ENCODE measurements around the gene CA10.

CA10 gene

DNA sequence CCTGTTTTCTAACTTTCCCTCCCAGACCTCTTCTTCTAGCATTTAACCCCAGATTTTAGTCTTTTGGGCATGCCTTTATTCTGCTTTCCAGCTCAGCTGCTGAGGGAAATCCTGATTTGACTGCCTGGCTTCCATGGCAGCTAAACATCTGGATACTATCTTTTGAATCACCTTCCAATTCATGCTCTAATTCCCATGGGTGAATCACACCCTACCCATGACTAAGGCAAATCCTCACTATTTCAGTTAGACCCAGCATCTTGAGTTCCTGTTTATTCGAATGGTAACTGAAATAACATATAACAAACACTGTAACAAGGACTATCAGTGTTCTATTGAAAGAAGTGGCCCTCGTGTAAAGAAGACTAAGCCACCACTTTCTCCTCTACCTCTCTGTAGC, 29.8 kb downstream of the CA10 start:
- H3K36me3 ChIP-seq (ENCODE audit: control insufficient read depth, insufficient read depth, low read length) = no peaks in the 10 kb centered on the region
- TF ChIP-seq, protein P1, sequence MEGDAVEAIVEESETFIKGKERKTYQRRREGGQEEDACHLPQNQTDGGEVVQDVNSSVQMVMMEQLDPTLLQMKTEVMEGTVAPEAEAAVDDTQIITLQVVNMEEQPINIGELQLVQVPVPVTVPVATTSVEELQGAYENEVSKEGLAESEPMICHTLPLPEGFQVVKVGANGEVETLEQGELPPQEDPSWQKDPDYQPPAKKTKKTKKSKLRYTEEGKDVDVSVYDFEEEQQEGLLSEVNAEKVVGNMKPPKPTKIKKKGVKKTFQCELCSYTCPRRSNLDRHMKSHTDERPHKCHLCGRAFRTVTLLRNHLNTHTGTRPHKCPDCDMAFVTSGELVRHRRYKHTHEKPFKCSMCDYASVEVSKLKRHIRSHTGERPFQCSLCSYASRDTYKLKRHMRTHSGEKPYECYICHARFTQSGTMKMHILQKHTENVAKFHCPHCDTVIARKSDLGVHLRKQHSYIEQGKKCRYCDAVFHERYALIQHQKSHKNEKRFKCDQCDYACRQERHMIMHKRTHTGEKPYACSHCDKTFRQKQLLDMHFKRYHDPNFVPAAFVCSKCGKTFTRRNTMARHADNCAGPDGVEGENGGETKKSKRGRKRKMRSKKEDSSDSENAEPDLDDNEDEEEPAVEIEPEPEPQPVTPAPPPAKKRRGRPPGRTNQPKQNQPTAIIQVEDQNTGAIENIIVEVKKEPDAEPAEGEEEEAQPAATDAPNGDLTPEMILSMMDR (IDR thresholded peaks at IDR 0.05; ENCODE audit: insufficient read depth, low read length, poor library complexity, severe bottlenecking) = no peak
- DNase-seq (ENCODE audit: extremely low read depth, insufficient read length) = no peak
- H3K4me3 ChIP-seq (replicated peaks; ENCODE audit: low read depth, low read length) = no peak overlapping the region
- no peaks in the 10 kb centered on the region for H3K27me3 ChIP-seq (replicated peaks; ENCODE audit: control insufficient read depth, insufficient read depth, low read length)

DNA sequence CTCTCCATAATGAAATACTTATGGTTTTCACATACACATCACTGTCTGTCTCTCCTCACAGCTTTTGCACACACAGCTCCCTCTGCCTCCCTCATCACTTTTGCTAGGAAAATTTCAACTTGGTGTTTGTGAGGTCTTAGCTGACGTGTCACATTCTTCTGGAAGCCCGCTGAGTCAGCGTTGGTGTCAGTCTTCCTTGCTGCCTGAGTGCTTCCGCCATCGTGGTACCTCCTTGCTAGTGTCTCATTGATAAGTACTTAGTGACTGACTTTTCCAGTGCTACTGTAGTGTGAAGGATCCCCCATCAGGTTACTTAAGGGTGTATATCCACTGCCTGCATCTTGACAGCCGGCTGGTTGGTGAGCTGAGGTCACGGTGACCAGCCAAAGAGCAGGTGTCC, 33.5 kb downstream of the CA10 start:
- Histone ChIP-seq H3K27me3 (replicated peaks; ENCODE audit: control insufficient read depth, insufficient read depth, low read length) (no peaks in the 10 kb centered on the region), H3K4me3 (replicated peaks; ENCODE audit: low read depth, low read length) (no peak overlapping the region), H3K36me3 (ENCODE audit: control insufficient read depth, insufficient read depth, low read length) (no peaks in the 10 kb centered on the region)
- DNase-seq (ENCODE audit: extremely low read depth, insufficient read length) = no peak
- TF ChIP-seq, protein P1 (IDR thresholded peaks at IDR 0.05; ENCODE audit: insufficient read depth, low read length, poor library complexity, severe bottlenecking) = no peak

DNA sequence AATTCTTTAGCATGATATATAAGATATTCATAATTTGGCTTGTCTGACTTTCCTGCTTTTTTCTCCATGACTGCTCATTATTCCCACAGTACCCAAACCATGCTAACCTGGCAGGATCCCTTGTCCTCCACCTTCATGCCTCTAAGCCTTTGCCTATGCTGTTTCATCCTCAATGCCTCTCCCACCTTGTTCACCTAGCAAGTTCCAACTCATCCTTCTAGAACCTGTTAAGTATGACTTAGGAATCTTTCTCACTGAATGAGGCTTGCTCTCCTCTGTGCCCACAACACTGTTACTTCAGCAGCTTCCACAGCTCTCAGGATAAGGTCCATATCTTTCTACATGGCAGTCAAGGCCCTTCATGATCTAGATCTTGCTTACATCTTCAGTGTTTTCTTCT, 34.0 kb downstream of the CA10 start:
- TF ChIP-seq, protein P1 (IDR thresholded peaks at IDR 0.05; ENCODE audit: insufficient read depth, low read length, poor library complexity, severe bottlenecking) = no peak
- no peak for DNase-seq (ENCODE audit: extremely low read depth, insufficient read length)
- Histone ChIP-seq H3K36me3 (ENCODE audit: control insufficient read depth, insufficient read depth, low read length) (no peaks in the 10 kb centered on the region), H3K27me3 (replicated peaks; ENCODE audit: control insufficient read depth, insufficient read depth, low read length) (no peaks in the 10 kb centered on the region), H3K4me3 (replicated peaks; ENCODE audit: low read depth, low read length) (no peak overlapping the region)

DNA sequence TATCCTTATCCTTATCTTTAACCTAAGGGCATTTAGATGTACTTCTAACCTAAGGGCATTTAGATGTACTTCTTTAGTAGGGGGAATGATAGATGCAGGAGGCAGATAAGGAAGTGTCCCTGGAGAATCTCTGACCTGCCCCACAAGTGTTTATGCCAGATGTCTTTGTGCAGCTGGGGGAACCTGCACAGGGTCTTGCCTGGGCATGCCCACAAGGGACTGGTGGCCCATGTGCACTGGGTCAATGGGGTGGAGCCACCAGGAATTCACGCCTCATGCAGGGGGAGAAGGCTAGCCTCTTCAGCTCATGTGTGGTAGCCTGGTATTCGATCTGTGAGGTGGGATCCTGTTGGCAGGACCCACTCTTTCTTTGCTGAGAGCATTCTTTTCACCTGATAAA, 38.0 kb downstream of the CA10 start:
- DNase-seq (ENCODE audit: extremely low read depth, insufficient read length) = no peak
- TF ChIP-seq, protein P1 (IDR thresholded peaks at IDR 0.05; ENCODE audit: insufficient read depth, low read length, poor library complexity, severe bottlenecking) = no peak
- Histone ChIP-seq H3K27me3 (replicated peaks; ENCODE audit: control insufficient read depth, insufficient read depth, low read length) (no peaks in the 10 kb centered on the region), H3K4me3 (replicated peaks; ENCODE audit: low read depth, low read length) (no peak overlapping the region), H3K36me3 (ENCODE audit: control insufficient read depth, insufficient read depth, low read length) (no peaks in the 10 kb centered on the region)

DNA sequence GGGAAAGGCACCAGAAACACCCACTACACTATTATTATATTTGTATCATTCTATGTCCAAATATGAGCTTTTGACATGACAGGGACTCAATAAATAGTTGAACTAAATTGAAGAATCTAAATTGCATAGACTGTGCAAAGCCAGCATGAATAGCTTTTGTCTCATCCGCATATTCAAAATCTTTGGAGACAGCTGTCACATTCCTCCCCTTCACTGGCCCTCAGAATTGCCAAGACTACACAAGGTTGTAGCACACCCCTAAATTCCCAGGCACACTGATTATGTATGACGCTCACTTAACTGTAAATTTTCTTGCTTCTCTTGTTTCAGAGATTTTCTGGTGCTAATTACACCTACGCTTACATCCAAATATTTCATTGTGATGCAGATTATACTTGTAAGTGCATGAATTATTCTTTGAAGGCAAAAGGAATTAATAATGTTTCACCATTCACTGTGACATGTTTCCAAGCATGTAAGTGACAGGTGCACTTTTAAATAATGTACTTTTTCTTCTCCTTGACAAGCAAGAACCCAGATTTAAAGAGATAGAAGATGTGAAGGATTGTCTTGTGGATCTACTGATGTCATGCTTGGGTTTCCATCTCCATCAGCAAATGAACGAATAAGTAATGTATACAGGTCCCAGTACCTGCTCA, 47.5 kb downstream of the CA10 start:
- no peak overlapping the region for H3K4me3 ChIP-seq (replicated peaks; ENCODE audit: low read depth, low read length)

More for the DNA sequence above, 47.5 kb downstream of the CA10 start:
- TF ChIP-seq, protein P1 (IDR thresholded peaks at IDR 0.05; ENCODE audit: insufficient read depth, low read length, poor library complexity, severe bottlenecking) = no peak
- no peak for DNase-seq (ENCODE audit: extremely low read depth, insufficient read length)
- H3K36me3 ChIP-seq (ENCODE audit: control insufficient read depth, insufficient read depth, low read length) = no peaks in the 10 kb centered on the region
- no peaks in the 10 kb centered on the region for H3K27me3 ChIP-seq (replicated peaks; ENCODE audit: control insufficient read depth, insufficient read depth, low read length)
